H1 (cell line): Measurements from ENCODE around the gene NT5C1A. TPM values are rescaled to one million over a fixed set of nuclear protein-coding genes. Genes with fewer than 3 reads are reported as not detected.

Experiments
- BACH1 ChIP-seq: IDR thresholded peaks from 2 replicates; pipeline ENCODE4 v1.6.1; 2012; ENCODE audit warnings: low read length, improper control_type of control experiment
- HDAC6 ChIP-seq: IDR thresholded peaks from one replicate; pipeline ENCODE4 v1.7.1; 2012; ENCODE audit warnings: low read depth, mild to moderate bottlenecking, inconsistent platforms, low read length, moderate library complexity
- KDM4A ChIP-seq: IDR thresholded peaks from one replicate; pipeline ENCODE4 v1.7.1; 2012; ENCODE audit warnings: low read depth, mild to moderate bottlenecking, moderate library complexity, low read length, inconsistent platforms; ENCODE audit not compliant: severe bottlenecking
- POU5F1 ChIP-seq: IDR thresholded peaks from 2 replicates; pipeline ENCODE4 v1.6.1; 2011; ENCODE audit warnings: low read depth, mild to moderate bottlenecking, low read length, moderate library complexity
- RAD21 ChIP-seq, 2 experiments: IDR thresholded peaks in 1 of 2; conservative IDR thresholded peaks in 1 of 2; 2 replicates each; pipeline ENCODE4 v1.6.1; 2011; ENCODE audit warnings: low read depth in 2 of 2, low read length in 2 of 2, improper control_type of control experiment in 1 of 2, inconsistent platforms in 1 of 2, mild to moderate bottlenecking in 1 of 2, moderate library complexity in 1 of 2
- RFX5 ChIP-seq: IDR thresholded peaks from 2 replicates; pipeline ENCODE4 v1.6.1; 2011; ENCODE audit warnings: low read depth, low read length, improper control_type of control experiment, borderline replicate concordance
- SIX5 ChIP-seq: IDR thresholded peaks from 2 replicates; pipeline ENCODE4 v1.6.1; 2011; ENCODE audit warnings: mild to moderate bottlenecking, low read depth, low read length
- SP1 ChIP-seq: IDR thresholded peaks from 2 replicates; pipeline ENCODE4 v1.6.1; 2011; ENCODE audit warnings: low read depth, low read length
- TAF1 ChIP-seq: IDR thresholded peaks from 2 replicates; pipeline ENCODE4 v1.6.1; 2011; ENCODE audit warnings: mild to moderate bottlenecking, low read depth, low read length
- TBP ChIP-seq: IDR thresholded peaks from 2 replicates; pipeline ENCODE4 v1.6.1; 2011; ENCODE audit warnings: low read depth, low read length, improper control_type of control experiment
- USF2 ChIP-seq: IDR thresholded peaks from 2 replicates; pipeline ENCODE4 v1.6.1; 2011; ENCODE audit warnings: low read length, improper control_type of control experiment
- ZNF274 ChIP-seq: IDR thresholded peaks from 2 replicates; pipeline ENCODE4 v1.7.0; 2012; ENCODE audit warnings: low read length, borderline replicate concordance; ENCODE audit errors: extremely low read depth
- polyA plus RNA-seq, 7 experiments: library from polyadenylated mRNA; depleted of rRNA in 3 of 7; stranded (reverse) in 5 of 7; unstranded in 2 of 7; fragments of >200 nt in 5 of 7; fragments of 200-250 nt in 2 of 7; gene quantifications; 1 replicate in 5 of 7; 2 replicates in 1 of 7; 4 replicates in 1 of 7; pipeline versions ENCODE4 v1.2.1 to v1.2.3, GENCODE V29; 2011 to 2013; ENCODE audit warnings: missing spikeins in 2 of 7, mixed read lengths in 2 of 7
- total RNA-seq: library from RNA; stranded (reverse); fragmentation: NEBNext Ultra II Directional; extraction: Animal tissue kit (Norgen Biotek cat#: 25700); gene quantifications from 2 replicates; pipeline ENCODE4 v1.2.1, GENCODE V29; 2021

The NT5C1A gene
- total and polyA plus RNA-seq, 2 of the 8 experiments (the other 6 are each of a cell fraction or from before 2014, with no cell fraction given), result not detected

GRCh38 chr1:39683591-39684312 lies 11.8 kb upstream of the NT5C1A start (continued):
- no peak for TF ChIP-seq USF2
- no peak for TF ChIP-seq ZNF274
- no peak for TF ChIP-seq BACH1
- no peak for TF ChIP-seq SIX5
- TF ChIP-seq RFX5, result no peak
- TF ChIP-seq HDAC6, result no peak
- peak; percentile 75 for TF ChIP-seq KDM4A
- no peak for TF ChIP-seq POU5F1
- peak; percentile 50; the same call in 1 of the 2 replicates for TF ChIP-seq TBP
- no peak for TF ChIP-seq TAF1
- no peak for TF ChIP-seq SP1
- no peak for TF ChIP-seq RAD21 (IDR thresholded peaks at IDR 0.05 in 1 of 2, conservative IDR thresholded peaks at IDR 0.05 in 1 of 2; ENCODE audit: low read depth in 2 of 2, low read length in 2 of 2)
